NCI-H187 treated with DMSO at 0.1 percent for 48 hours (cell line): ENCODE results near the gene CLASP1.
"Not testable (repeated sequence)": the region's sequence is repeated elsewhere in the genome, so short reads cannot be mapped to it uniquely, and the experiment has no call there.

Experiments used
- DNase-seq: peaks from one replicate; lab custom pipeline; 2025; lab: John Stamatoyannopoulos, UW

The CLASP1 gene

GRCh38 chr2:121319941-121320340 lies 329.3 kb downstream of the CLASP1 start:
- DNase-seq: no peak

GRCh38 chr2:121316986-121317385 lies 332.3 kb downstream of the CLASP1 start:
- DNase-seq: no peak

- DNase-seq: not testable (repeated sequence)
Measured at GRCh38 chr2:121313701-121314100, 335.6 kb downstream of the CLASP1 start.

GRCh38 chr2:121309801-121310200 lies 339.5 kb downstream of the CLASP1 start:
- DNase-seq: no peak

GRCh38 chr2:121309323-121309722 lies 339.9 kb downstream of the CLASP1 start:
- DNase-seq: no peak

- DNase-seq: no peak
Measured at GRCh38 chr2:121307048-121307447, 342.2 kb downstream of the CLASP1 start.

- no peak for DNase-seq
Measured at GRCh38 chr2:121304941-121305340, 344.3 kb downstream of the CLASP1 start.

- DNase-seq: no peak
Measured at GRCh38 chr2:121303531-121304263, 345.6 kb downstream of the CLASP1 start.

GRCh38 chr2:121301190-121301589 lies 348.1 kb downstream of the CLASP1 start:
- not testable (repeated sequence) for DNase-seq

- no peak for DNase-seq
Measured at GRCh38 chr2:121298476-121298875, 350.8 kb downstream of the CLASP1 start.

- not testable (repeated sequence) for DNase-seq
Measured at GRCh38 chr2:121297866-121298265, 351.4 kb downstream of the CLASP1 start.

GRCh38 chr2:121297217-121297830 lies 351.9 kb downstream of the CLASP1 start:
- DNase-seq: no peak

GRCh38 chr2:121295911-121296650 lies 353.2 kb downstream of the CLASP1 start:
- DNase-seq: no peak

- no peak for DNase-seq
Measured at GRCh38 chr2:121294881-121295840, 354.1 kb downstream of the CLASP1 start.

- no peak for DNase-seq
Measured at GRCh38 chr2:121293450-121294325, 355.6 kb downstream of the CLASP1 start.

GRCh38 chr2:121291251-121291580 lies 358.0 kb downstream of the CLASP1 start:
- DNase-seq: no peak

- DNase-seq: no peak
Measured at GRCh38 chr2:121289271-121289670, 360.0 kb downstream of the CLASP1 start.

GRCh38 chr2:121288454-121289231 lies 360.6 kb downstream of the CLASP1 start:
- DNase-seq: no peak

- DNase-seq: no peak
Measured at GRCh38 chr2:121287956-121288355, 361.3 kb downstream of the CLASP1 start.
